Astrocyte of the spinal cord (primary cell): ENCODE measurements around the gene LZTS2.

Experiments used
- DNase-seq: peaks from one replicate; pipeline ENCODE4 v3.0.0; 2011; ENCODE audit warnings: low read depth, low spot score
- H3K4me3 ChIP-seq: 2 replicates; pipeline ENCODE4 v1.5.1; 2011; ENCODE audit warnings: low read depth, mild to moderate bottlenecking, low read length, moderate library complexity
- CTCF ChIP-seq: IDR thresholded peaks from 2 replicates; pipeline ENCODE4 v1.5.1; 2012; ENCODE audit warnings: low read depth, mild to moderate bottlenecking, low read length, inconsistent platforms
- in situ Hi-C: cut with HindIII; loops from 2 replicates; pipeline ENCODE4 v1.10.0; 2017; ENCODE audit warnings: low sequenced_read_pairs

The LZTS2 gene

GRCh38 chr10:100999742-101000126 is at the start of gene LZTS2:
LZTS2 (plus strand) TSS chr10:100999808; CDS start chr10:101002539, 2,731 bp downstream.
- in situ Hi-C loops: no loop called here
- no peak for DNase-seq
- peak within 1 kb of the TSS; percentile 92 for H3K4me3 ChIP-seq
- no peak for TF ChIP-seq CTCF

GRCh38 chr10:100960251-100960650 is 39.4 kb upstream of the LZTS2 start:
- H3K4me3 ChIP-seq: no peak overlapping the region
- no peak for TF ChIP-seq CTCF
- DNase-seq: no peak
- in situ Hi-C loops: no loop called here

DNA sequence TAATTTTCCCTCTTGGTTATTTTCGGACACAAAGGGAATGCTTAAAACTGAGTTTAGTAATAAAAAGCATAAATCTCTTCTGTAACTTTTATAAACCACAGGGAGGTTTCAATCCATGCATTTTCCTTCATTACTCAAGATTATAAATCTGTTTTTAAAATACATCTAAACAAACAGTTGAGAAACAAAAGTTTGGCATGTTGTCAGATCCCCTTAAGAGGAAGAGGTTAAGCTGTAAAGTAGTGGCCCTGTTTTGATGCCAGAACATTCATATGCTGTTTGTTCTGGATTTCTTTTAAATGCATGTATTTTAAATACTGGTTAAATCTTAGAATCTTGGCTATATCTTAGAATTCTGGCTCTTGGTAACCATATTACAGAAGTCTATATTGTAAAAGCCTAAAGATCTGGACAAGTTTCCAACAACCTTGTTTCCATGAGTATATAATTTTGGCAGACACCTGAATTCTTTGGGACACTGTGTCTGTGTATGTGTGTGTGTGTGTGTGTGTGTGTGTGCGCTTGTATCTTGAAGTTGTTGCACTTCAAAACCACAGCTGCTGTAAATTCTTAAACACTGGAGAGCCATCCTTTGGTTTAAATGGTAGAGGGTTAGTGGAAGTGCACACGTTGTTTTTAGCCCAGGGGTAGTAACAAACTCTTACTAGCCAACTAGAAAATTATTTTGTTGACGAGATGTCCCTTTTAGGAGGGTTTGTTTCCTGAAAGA is 37.1 kb upstream of the LZTS2 start:
- in situ Hi-C loops: no loop called here
- H3K4me3 ChIP-seq: no peak overlapping the region
- DNase-seq: no peak
- no peak for TF ChIP-seq CTCF

DNA sequence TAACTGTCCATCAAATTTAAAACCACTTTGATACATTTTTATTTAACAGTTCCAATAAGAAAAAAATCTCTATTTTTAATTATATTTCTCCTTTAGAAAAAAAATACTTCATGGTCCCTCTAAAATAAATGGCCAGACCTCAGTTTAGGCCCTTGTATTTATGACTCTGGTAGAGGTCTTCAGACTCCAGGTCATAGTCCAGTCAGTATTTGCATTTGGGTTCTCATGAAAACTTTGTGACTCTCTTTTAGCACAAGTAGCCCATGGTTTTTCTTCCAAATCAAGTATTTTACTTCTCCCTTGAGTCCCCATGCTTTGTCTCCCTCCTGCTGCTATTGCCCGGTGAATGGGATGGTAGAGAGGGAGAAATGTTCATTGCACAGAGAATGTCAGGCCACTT is 35.8 kb upstream of the LZTS2 start:
- H3K4me3 ChIP-seq: no peak overlapping the region
- in situ Hi-C loops: no loop called here
- no peak for TF ChIP-seq CTCF
- DNase-seq: no peak

DNA sequence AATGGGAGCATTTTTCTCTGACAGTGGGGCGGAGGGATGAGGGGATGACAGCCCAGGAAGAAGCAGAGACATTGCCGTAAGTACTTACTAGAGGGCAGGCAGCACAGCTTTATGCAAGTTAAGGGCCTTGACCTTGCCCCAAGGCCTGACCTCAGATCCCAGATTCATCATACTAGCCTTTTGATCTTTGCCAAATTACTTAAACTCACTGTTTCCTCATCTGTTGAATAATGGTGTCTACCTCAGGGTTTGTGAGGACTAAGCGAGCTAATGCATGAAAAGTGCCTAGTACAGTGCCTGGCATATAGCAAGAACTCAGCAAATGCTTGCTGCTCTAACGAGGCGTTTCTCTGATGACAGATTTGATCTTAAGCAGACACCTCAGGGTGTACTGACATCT is 33.8 kb upstream of the LZTS2 start:
- DNase-seq: no peak
- TF ChIP-seq CTCF: no peak
- in situ Hi-C loops: no loop called here
- H3K4me3 ChIP-seq: no peak overlapping the region

- DNase-seq: no peak
- in situ Hi-C loops: no loop called here
- TF ChIP-seq CTCF: no peak
- no peak overlapping the region for H3K4me3 ChIP-seq
Observed at GRCh38 chr10:100966887-100967286, 32.7 kb upstream of the LZTS2 start.

- H3K4me3 ChIP-seq: no peak overlapping the region
- no peak for DNase-seq
- no peak for TF ChIP-seq CTCF
- in situ Hi-C loops: no loop called here
Observed at GRCh38 chr10:100967332-100967731, 32.3 kb upstream of the LZTS2 start.
